Psoas muscle (tissue), 8 donors: ENCODE results near the gene IGF1R. TPM values are rescaled to one million over a fixed set of nuclear protein-coding genes. Genes with fewer than 3 reads are reported as not detected.

Source experiments
- ATAC-seq, 4 donors: fragments of 200-7000 bp; cut with Tn5 transposase; one replicate each; pipeline ENCODE4 v1.9.1; 2020; ENCODE audit warnings: moderate library complexity in 3 of 4, mild to moderate bottlenecking in 2 of 4
- DNase-seq, 2 donors: peaks; one replicate each; pipeline ENCODE4 v3.0.0-alpha.2; 2020
- H3K27ac ChIP-seq: fragments of 200-600 bp; one replicate; pipeline ENCODE4 v1.8.0; 2022
- H3K27me3 ChIP-seq, 3 donors: fragments of 200-600 bp in 1 of 3; one replicate each; pipeline versions ENCODE4 v1.6.1 to v1.8.0; 2013 to 2022; ENCODE audit warnings: low read length in 2 of 3, mild to moderate bottlenecking in 2 of 3, moderate library complexity in 1 of 3; ENCODE audit not compliant: insufficient read depth in 3 of 3
- H3K36me3 ChIP-seq, 2 donors: fragments of 200-600 bp in 1 of 2; one replicate each; pipeline versions ENCODE4 v1.6.1 to v1.8.0; 2013 to 2022; ENCODE audit warnings: low read depth in 1 of 2, mild to moderate bottlenecking in 1 of 2, moderate library complexity in 1 of 2; ENCODE audit not compliant: insufficient read depth in 1 of 2
- H3K4me1 ChIP-seq: fragments of 200-600 bp; one replicate; pipeline ENCODE4 v1.8.0; 2022
- H3K4me3 ChIP-seq: fragments of 200-600 bp; one replicate; pipeline ENCODE4 v1.8.0; 2022; ENCODE audit warnings: mild to moderate bottlenecking
- H3K9me3 ChIP-seq: fragments of 200-600 bp; one replicate; pipeline ENCODE4 v1.8.0; 2022
- CTCF ChIP-seq: fragments of 200-600 bp; IDR thresholded peaks from one replicate; pipeline ENCODE4 v1.8.0; 2022; ENCODE audit warnings: antibody characterized with exemption
- WGBS, 3 donors: extraction: QIAGEN DNeasy Blood & Tissue Kit; methylation state at CpG; one replicate each; pipeline versions ENCODE4 v1.1.6 to v1.1.7; 2013; 5-methylcytosine and 5-hydroxymethylcytosine counted together
- intact Hi-C, 2 donors: fragments of 100-400 bp; cut with DNase I; formaldehyde crosslinking; loops; one replicate each; pipeline versions ENCODE4 v1.11.0 to v1.14.2; 2022
- polyA plus RNA-seq, 3 donors: library from polyadenylated mRNA; stranded (reverse); fragments of 200-250 nt; gene quantifications; one replicate each; pipeline ENCODE4 v1.2.3, GENCODE V29; 2013
- total RNA-seq, 4 donors: library from RNA; stranded (reverse); fragmentation: NEBNext Ultra II Directional in 2 of 4; extraction: Animal tissue kit (Norgen Biotek cat#: 25700) in 2 of 4; gene quantifications; one replicate each; pipeline versions ENCODE4 v1.2.1 to v1.2.4, GENCODE V29; 2021 to 2023
- donor health status: healthy with polysubstance abuse.
- donor health status: DM: no; HTN: no; CAD: no; lungs with moderate emphysema.
- donor health status: Bipolar disorder and iron deficiency.
- donor health status: healthy.
- donor health status: DM: yes; HTN: yes; CAD: no.
- donor health status: DM: no; HTN: no; CAD: no.
- donor health status: DM: no; HTN: no; CAD: no.
- donor health status: DM: yes; HTN: yes; CAD: no.

Gene IGF1R
- total and polyA plus RNA-seq, 7 donors, result 2.1 to 20.4 (median 12.0) TPM

DNA sequence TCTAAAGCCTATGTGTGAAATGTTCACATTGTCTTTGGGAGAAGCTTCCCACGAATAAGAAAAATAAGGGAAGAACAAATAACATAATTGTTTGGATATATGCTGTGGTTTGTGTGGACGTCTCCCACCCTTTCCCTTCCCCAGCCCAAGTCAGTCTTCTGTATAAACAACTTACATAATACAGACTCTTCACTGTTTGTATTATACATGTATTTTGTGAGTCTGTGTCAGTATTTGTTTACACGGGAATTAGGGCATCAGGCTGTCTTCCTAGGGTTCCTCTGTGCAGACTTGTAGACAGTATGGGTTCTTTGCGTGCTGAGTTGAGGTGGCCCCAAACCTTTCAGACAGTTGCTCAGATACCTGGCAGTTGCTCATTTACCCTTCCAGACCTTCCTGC lies 103.4 kb downstream of the IGF1R start:
- ATAC-seq (no peak), DNase-seq (no peak)
- Histone ChIP-seq H3K4me1 (peaks cover 14% of the 10 kb centered on the region), H3K36me3 (no peaks in the 10 kb centered on the region), H3K27me3 (no peaks in the 10 kb centered on the region), H3K9me3 (no peaks in the 10 kb centered on the region), H3K27ac (no peak overlapping the region), H3K4me3 (no peak overlapping the region)
- TF ChIP-seq CTCF, result no peak
- WGBS, 3 donors, result 86 to 91% (median 87%) methylated on average over 4 of the region's 4 CpGs
- intact Hi-C loops, result no loop called here

- Histone ChIP-seq H3K4me1 (peaks cover 18% of the 10 kb centered on the region), H3K27ac (no peak overlapping the region), H3K9me3 (no peaks in the 10 kb centered on the region), H3K4me3 (peak overlapping the region; percentile 36), H3K27me3 (no peaks in the 10 kb centered on the region), H3K36me3 (no peaks in the 10 kb centered on the region)
- DNase-seq (no peak), ATAC-seq (peak in 1 of 4 donors; percentile 35)
- no peak for TF ChIP-seq CTCF
- intact Hi-C loops, result no loop called here
- 48 to 57% (median 54%) methylated on average over 8 of the region's 8 CpGs for WGBS, 3 donors
Observed at GRCh38 chr15:98753726-98754656, 105.7 kb downstream of the IGF1R start.

DNA sequence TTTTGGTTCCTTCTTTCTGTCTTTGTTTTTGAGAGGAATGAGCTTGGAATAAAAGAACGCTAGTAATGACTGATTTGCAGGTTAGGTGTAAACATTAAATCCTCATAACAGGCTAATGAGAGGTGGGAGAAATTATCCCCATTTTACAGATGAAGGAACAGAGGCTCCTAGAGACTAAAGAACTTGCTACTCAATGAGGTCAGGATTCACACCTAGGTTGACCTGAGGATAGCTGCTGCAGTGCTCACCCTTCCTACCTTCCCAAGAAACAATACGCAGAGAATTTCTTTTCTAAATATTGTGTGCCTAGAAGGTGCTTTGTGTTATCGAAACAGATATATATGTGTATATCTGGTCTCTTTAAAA lies 106.3 kb downstream of the IGF1R start:
- intact Hi-C loops, result no loop called here
- Histone ChIP-seq H3K27ac (no peak overlapping the region), H3K27me3 (no peaks in the 10 kb centered on the region), H3K9me3 (no peaks in the 10 kb centered on the region), H3K4me1 (peaks cover 22% of the 10 kb centered on the region), H3K36me3 (no peaks in the 10 kb centered on the region), H3K4me3 (no peak overlapping the region)
- TF ChIP-seq CTCF, result no peak
- 82 to 90% (median 88%) methylated on average over 3 of the region's 3 CpGs for WGBS, 3 donors
- no peak for ATAC-seq
- DNase-seq, result no peak

DNA sequence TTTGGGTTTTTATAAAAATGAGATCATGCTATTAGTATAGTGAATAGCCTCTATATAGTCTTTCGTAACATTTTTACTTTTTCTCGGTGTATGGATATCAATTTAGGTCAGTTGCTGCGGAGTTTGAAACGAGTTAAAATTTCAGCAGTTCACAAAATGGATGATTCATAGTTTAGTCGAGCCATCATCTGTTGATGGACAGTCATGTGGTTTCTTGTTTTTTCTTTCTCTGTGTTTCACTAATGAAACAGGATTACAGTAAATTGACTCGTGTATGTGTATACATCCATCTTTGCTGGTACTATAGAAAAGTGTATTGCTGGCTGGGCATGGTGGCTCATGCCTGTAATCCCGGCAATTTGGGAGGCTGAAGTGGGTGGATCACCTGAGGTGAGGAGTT lies 106.8 kb downstream of the IGF1R start:
- 75 to 85% (median 79%) methylated on average over 7 of the region's 7 CpGs for WGBS, 3 donors
- H3K27me3 ChIP-seq, result no peaks in the 10 kb centered on the region
- DNase-seq, result no peak
- H3K9me3 ChIP-seq, result no peaks in the 10 kb centered on the region
- no peaks in the 10 kb centered on the region for H3K36me3 ChIP-seq
- no peak for TF ChIP-seq CTCF
- intact Hi-C loops, result no loop called here
- no peak for ATAC-seq
- H3K4me3 ChIP-seq, result no peak overlapping the region
- H3K27ac ChIP-seq, result no peak overlapping the region
- H3K4me1 ChIP-seq, result peaks cover 26% of the 10 kb centered on the region
